HepG2 (cell line): ENCODE measurements around the gene HDGFL2. TPM values are rescaled to one million over a fixed set of nuclear protein-coding genes. Genes with fewer than 3 reads are reported as not detected.
A peak's percentile ranks its signal among the peaks of the same experiment; 100 is the strongest.

Experiments used
- ARNT ChIP-seq: fragments of 450-650 bp; IDR thresholded peaks from 2 replicates; pipeline ENCODE4 v1.6.1; 2017
- ARNT2 ChIP-seq: sonication (generic); formaldehyde crosslinking; IDR thresholded peaks from 2 replicates; pipeline ENCODE4 v1.8.0; 2022; ENCODE audit warnings: mild to moderate bottlenecking, low read depth, missing genetic modification reagents, moderate library complexity
- BATF2 ChIP-seq: sonication (generic); formaldehyde crosslinking; IDR thresholded peaks from 2 replicates; pipeline ENCODE4 v1.8.0; 2022; ENCODE audit warnings: mild to moderate bottlenecking, missing genetic modification reagents, moderate library complexity
- ETV6 ChIP-seq: sonication (generic); formaldehyde crosslinking; conservative IDR thresholded peaks from 2 replicates; pipeline ENCODE4 v1.4.0; 2020; ENCODE audit warnings: missing genetic modification reagents
- GLMP ChIP-seq: sonication (generic); formaldehyde crosslinking; IDR thresholded peaks from 2 replicates; pipeline ENCODE4 v1.9.0; 2021; ENCODE audit warnings: missing genetic modification reagents, mild to moderate bottlenecking, borderline replicate concordance
- KAT7 ChIP-seq: IDR thresholded peaks from 2 replicates; pipeline ENCODE4 v1.6.1; 2018; ENCODE audit warnings: borderline replicate concordance, missing compliant biosample characterization
- NCOA5 ChIP-seq: sonication (generic); formaldehyde crosslinking; IDR thresholded peaks from 2 replicates; pipeline ENCODE4 v1.4.0; 2020; ENCODE audit warnings: missing genetic modification reagents
- PPARG ChIP-seq: conservative IDR thresholded peaks from 2 replicates; pipeline ENCODE4 v1.6.1; 2016; ENCODE audit warnings: missing biosample characterization, missing genetic modification reagents
- SCMH1 ChIP-seq: sonication (generic); formaldehyde crosslinking; IDR thresholded peaks from 2 replicates; pipeline ENCODE4 v1.9.0; 2021; ENCODE audit warnings: missing genetic modification reagents, mild to moderate bottlenecking, borderline replicate concordance
- SP2 ChIP-seq: sonication (generic); formaldehyde crosslinking; IDR thresholded peaks from 2 replicates; pipeline ENCODE4 v1.5.1; 2020; ENCODE audit warnings: mild to moderate bottlenecking, missing genetic modification reagents
- TGIF2 ChIP-seq: IDR thresholded peaks from 2 replicates; pipeline ENCODE4 v1.6.1; 2016; ENCODE audit warnings: control low read depth, missing compliant biosample characterization
- THYN1 ChIP-seq: sonication (generic); formaldehyde crosslinking; IDR thresholded peaks from 2 replicates; pipeline ENCODE4 v1.8.1; 2023; ENCODE audit warnings: low read depth, mild to moderate bottlenecking, moderate library complexity, missing genetic modification reagents, borderline replicate concordance
- YEATS2 ChIP-seq: sonication (generic); formaldehyde crosslinking; IDR thresholded peaks from 2 replicates; pipeline ENCODE4 v1.4.0; 2020; ENCODE audit warnings: missing genetic modification reagents, borderline replicate concordance
- ZBTB2 ChIP-seq: sonication (generic); formaldehyde crosslinking; IDR thresholded peaks from 2 replicates; pipeline ENCODE4 v1.8.0; 2022; ENCODE audit warnings: low read depth, missing genetic modification reagents
- ZBTB8A ChIP-seq: sonication (generic); formaldehyde crosslinking; IDR thresholded peaks from 2 replicates; pipeline ENCODE4 v1.4.0; 2020; ENCODE audit warnings: mild to moderate bottlenecking, low read depth, missing genetic modification reagents, borderline replicate concordance
- ZNF20 ChIP-seq: sonication (generic); formaldehyde crosslinking; IDR thresholded peaks from 2 replicates; pipeline ENCODE4 v1.4.0; 2020; ENCODE audit warnings: mild to moderate bottlenecking, moderate library complexity, missing genetic modification reagents
- ZNF234 ChIP-seq: sonication (generic); formaldehyde crosslinking; conservative IDR thresholded peaks from 2 replicates; pipeline ENCODE4 v1.5.1; 2020; ENCODE audit warnings: mild to moderate bottlenecking, missing genetic modification reagents
- ZNF274 ChIP-seq: sonication (generic); formaldehyde crosslinking; IDR thresholded peaks from 2 replicates; pipeline ENCODE4 v1.5.1; 2020; ENCODE audit warnings: mild to moderate bottlenecking, missing genetic modification reagents
- ZNF326 ChIP-seq: sonication (generic); formaldehyde crosslinking; IDR thresholded peaks from 2 replicates; pipeline ENCODE4 v1.4.0; 2020; ENCODE audit warnings: missing genetic modification reagents, borderline replicate concordance
- ZNF607 ChIP-seq: sonication (generic); formaldehyde crosslinking; IDR thresholded peaks from 2 replicates; pipeline ENCODE4 v1.5.1; 2020; ENCODE audit warnings: missing genetic modification reagents, mild to moderate bottlenecking, borderline replicate concordance
- ZNF749 ChIP-seq: sonication (generic); formaldehyde crosslinking; IDR thresholded peaks from 2 replicates; pipeline ENCODE4 v1.8.0; 2022; ENCODE audit warnings: mild to moderate bottlenecking, missing genetic modification reagents, moderate library complexity, borderline replicate concordance
- ZNF83 ChIP-seq: sonication (generic); formaldehyde crosslinking; IDR thresholded peaks from 2 replicates; pipeline ENCODE4 v1.4.0; 2020; ENCODE audit warnings: missing genetic modification reagents, mild to moderate bottlenecking, borderline replicate concordance
- ZSCAN22 ChIP-seq: sonication (generic); formaldehyde crosslinking; IDR thresholded peaks from 2 replicates; pipeline ENCODE4 v1.4.0; 2020; ENCODE audit warnings: mild to moderate bottlenecking, missing genetic modification reagents
- polyA plus RNA-seq, 8 experiments: library from polyadenylated mRNA; depleted of rRNA in 3 of 8; stranded (reverse) in 7 of 8; unstranded in 1 of 8; fragments of >200 nt; fragmentation: Illumina TruSeq in 4 of 8; extraction: Trizol in 4 of 8; gene quantifications; 2 replicates each; pipeline versions ENCODE4 v1.2.1 to v1.2.3, GENCODE V29; 2011 to 2016; ENCODE audit warnings: low read depth in 4 of 8, missing spikeins in 1 of 8, mixed read lengths in 1 of 8; ENCODE audit not compliant: insufficient read depth in 1 of 8
- total RNA-seq, 5 experiments: library from RNA; depleted of rRNA; stranded (reverse); fragments of >200 nt; fragmentation: Illumina TruSeq; extraction: Trizol; gene quantifications; 2 replicates each; pipeline ENCODE4 v1.2.3, GENCODE V29; 2016; ENCODE audit warnings: low read depth in 1 of 5
- TF ChIP-seq, protein P1 (sequence below): sonication (generic); formaldehyde crosslinking; IDR thresholded peaks from 2 replicates; pipeline ENCODE4 v1.5.1; 2020; ENCODE audit warnings: missing genetic modification reagents, mild to moderate bottlenecking, borderline replicate concordance
- TF ChIP-seq, protein P2 (sequence below): sonication (generic); formaldehyde crosslinking; IDR thresholded peaks from 2 replicates; pipeline ENCODE4 v1.8.0; 2022; ENCODE audit warnings: mild to moderate bottlenecking, missing genetic modification reagents; ENCODE audit not compliant: insufficient replicate concordance

HDGFL2 gene
- total and polyA plus RNA-seq, 2 of the 13 experiments (the other 11 are each of a cell fraction or from before 2014, with no cell fraction given) = 20.0 to 51.1 TPM

DNA sequence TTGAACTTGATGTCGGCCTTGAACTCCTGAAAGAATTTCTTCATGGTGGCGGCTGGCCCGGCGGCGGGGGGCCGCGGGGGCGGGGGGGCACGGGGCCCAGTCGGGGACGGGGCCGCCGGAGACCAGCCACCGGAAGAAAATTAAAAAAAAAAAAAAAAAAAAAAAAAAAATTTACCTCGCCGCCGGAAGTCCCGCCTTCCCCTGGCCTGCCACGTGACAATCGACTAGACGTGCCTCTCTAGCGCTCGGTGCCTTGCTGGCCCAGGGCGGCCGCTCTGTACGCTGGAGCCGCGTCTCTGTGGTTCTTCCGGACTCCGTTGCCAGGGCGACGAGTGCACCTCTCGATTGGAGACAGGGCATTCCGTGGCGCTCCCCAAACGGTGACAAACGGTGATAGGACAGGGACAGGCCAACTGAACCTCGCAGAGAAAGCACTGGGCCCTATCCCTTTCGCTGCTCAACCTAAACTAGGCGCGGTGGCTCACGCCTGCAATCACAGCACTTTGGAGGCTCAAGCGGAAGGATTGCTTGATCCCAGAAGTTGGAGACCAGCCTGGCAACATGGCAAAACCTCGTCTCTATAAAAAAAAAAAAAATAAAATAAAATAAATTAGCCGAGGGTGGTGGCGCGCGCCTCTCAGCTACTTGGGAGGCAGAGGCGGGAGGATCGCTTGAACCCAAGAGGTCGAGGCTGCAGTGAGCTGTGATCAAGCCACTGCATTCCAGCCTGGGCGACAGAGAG lies 14.3 kb upstream of the HDGFL2 start, which contains the start of gene UBXN6 (continued):
- TF ChIP-seq ZNF749 (CRISPR knock-in tag) = no peak
- TF ChIP-seq YEATS2 = peak; percentile 91
- TF ChIP-seq ZNF274 (CRISPR knock-in tag) = 0 out of 2 replicates have a peak, but pooled peaks have one; percentile 56
- TF ChIP-seq THYN1 (CRISPR knock-in tag) = no peak
- TF ChIP-seq GLMP (CRISPR knock-in tag) = no peak
- TF ChIP-seq BATF2 (CRISPR knock-in tag) = no peak
- no peak for TF ChIP-seq KAT7 (CRISPR knock-in tag)
- no peak for TF ChIP-seq ZNF234 (CRISPR knock-in tag)
- TF ChIP-seq ZSCAN22 (CRISPR knock-in tag) = no peak
- TF ChIP-seq ZNF20 (CRISPR knock-in tag) = no peak
- peak; percentile 89 for TF ChIP-seq SP2 (CRISPR knock-in tag)
- TF ChIP-seq, protein P1, sequence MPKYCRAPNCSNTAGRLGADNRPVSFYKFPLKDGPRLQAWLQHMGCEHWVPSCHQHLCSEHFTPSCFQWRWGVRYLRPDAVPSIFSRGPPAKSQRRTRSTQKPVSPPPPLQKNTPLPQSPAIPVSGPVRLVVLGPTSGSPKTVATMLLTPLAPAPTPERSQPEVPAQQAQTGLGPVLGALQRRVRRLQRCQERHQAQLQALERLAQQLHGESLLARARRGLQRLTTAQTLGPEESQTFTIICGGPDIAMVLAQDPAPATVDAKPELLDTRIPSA (CRISPR knock-in tag) = no peak
- TF ChIP-seq ZNF83 (CRISPR knock-in tag) = no peak
- peak; percentile 87 for TF ChIP-seq ZBTB2 (CRISPR knock-in tag)
- TF ChIP-seq NCOA5 = no peak
- no peak; the same call in 1 of the 2 replicates for TF ChIP-seq TGIF2 (CRISPR knock-in tag)
- TF ChIP-seq ARNT = no peak
- TF ChIP-seq SCMH1 (CRISPR knock-in tag) = no peak
- TF ChIP-seq ZBTB8A (CRISPR knock-in tag) = no peak
- TF ChIP-seq ZNF326 (CRISPR knock-in tag) = no peak
- TF ChIP-seq ZNF607 (CRISPR knock-in tag) = no peak
- TF ChIP-seq ARNT2 = peak; percentile 71; the same call in 1 of the 2 replicates
- TF ChIP-seq, protein P2, sequence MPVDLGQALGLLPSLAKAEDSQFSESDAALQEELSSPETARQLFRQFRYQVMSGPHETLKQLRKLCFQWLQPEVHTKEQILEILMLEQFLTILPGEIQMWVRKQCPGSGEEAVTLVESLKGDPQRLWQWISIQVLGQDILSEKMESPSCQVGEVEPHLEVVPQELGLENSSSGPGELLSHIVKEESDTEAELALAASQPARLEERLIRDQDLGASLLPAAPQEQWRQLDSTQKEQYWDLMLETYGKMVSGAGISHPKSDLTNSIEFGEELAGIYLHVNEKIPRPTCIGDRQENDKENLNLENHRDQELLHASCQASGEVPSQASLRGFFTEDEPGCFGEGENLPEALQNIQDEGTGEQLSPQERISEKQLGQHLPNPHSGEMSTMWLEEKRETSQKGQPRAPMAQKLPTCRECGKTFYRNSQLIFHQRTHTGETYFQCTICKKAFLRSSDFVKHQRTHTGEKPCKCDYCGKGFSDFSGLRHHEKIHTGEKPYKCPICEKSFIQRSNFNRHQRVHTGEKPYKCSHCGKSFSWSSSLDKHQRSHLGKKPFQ (CRISPR knock-in tag) = no peak
- no peak for TF ChIP-seq PPARG
- no peak for TF ChIP-seq ETV6
